IPS-18a (cell line): ENCODE results near the gene CDC42BPA.
"Not testable (repeated sequence)": the region's sequence is repeated elsewhere in the genome, so short reads cannot be mapped to it uniquely, and the experiment has no call there.

Experiments
- H3K27ac ChIP-seq: one replicate; pipeline ENCODE4 v1.5.1; 2013; ENCODE audit warnings: low read length
- H3K27me3 ChIP-seq: one replicate; pipeline ENCODE4 v1.6.1; 2013; ENCODE audit warnings: mild to moderate bottlenecking, low read length; ENCODE audit not compliant: control insufficient read depth, insufficient read depth
- H3K36me3 ChIP-seq: one replicate; pipeline ENCODE4 v1.6.1; 2013; ENCODE audit warnings: low read depth, low read length; ENCODE audit not compliant: control insufficient read depth
- H3K4me1 ChIP-seq: one replicate; pipeline ENCODE4 v1.6.1; 2013; ENCODE audit warnings: low read depth, low read length; ENCODE audit not compliant: control insufficient read depth
- H3K4me3 ChIP-seq: one replicate; pipeline ENCODE4 v1.5.1; 2013; ENCODE audit warnings: low read length
- H3K9ac ChIP-seq: one replicate; pipeline ENCODE4 v1.6.1; 2013; ENCODE audit warnings: mild to moderate bottlenecking, low read length, moderate library complexity
- H3K9me3 ChIP-seq: one replicate; pipeline ENCODE4 v1.6.1; 2013; ENCODE audit warnings: low read depth, low read length; ENCODE audit not compliant: control insufficient read depth

Gene CDC42BPA

GRCh38 chr1:227353186-227353585, 34.9 kb upstream of the CDC42BPA start:
- Histone ChIP-seq H3K4me3 (no peak overlapping the region), H3K9me3 (no peaks in the 10 kb centered on the region), H3K9ac (no peak overlapping the region), H3K27ac (no peak overlapping the region), H3K4me1 (peaks cover 27% of the 10 kb centered on the region), H3K27me3 (no peaks in the 10 kb centered on the region), H3K36me3 (no peaks in the 10 kb centered on the region)

- not testable (repeated sequence) for H3K27ac ChIP-seq, H3K9me3 ChIP-seq, H3K36me3 ChIP-seq, H3K9ac ChIP-seq, H3K4me3 ChIP-seq, H3K27me3 ChIP-seq
- H3K4me1 ChIP-seq = peaks cover 19% of the 10 kb centered on the region
These were observed 33.9 kb upstream of the CDC42BPA start for GRCh38 chr1:227352164-227352563.

- Histone ChIP-seq H3K9ac (no peak overlapping the region), H3K27ac (no peak overlapping the region), H3K9me3 (no peaks in the 10 kb centered on the region), H3K36me3 (no peaks in the 10 kb centered on the region), H3K4me3 (no peak overlapping the region), H3K4me1 (peaks cover 12% of the 10 kb centered on the region), H3K27me3 (no peaks in the 10 kb centered on the region)
These were observed 33.2 kb upstream of the CDC42BPA start for GRCh38 chr1:227351443-227351842.

- Histone ChIP-seq H3K4me3 (no peak overlapping the region), H3K9me3 (no peaks in the 10 kb centered on the region), H3K27me3 (no peaks in the 10 kb centered on the region), H3K27ac (no peak overlapping the region), H3K36me3 (no peaks in the 10 kb centered on the region), H3K9ac (no peak overlapping the region), H3K4me1 (peaks cover 11% of the 10 kb centered on the region)
These were observed 31.7 kb upstream of the CDC42BPA start for GRCh38 chr1:227349967-227350366.

- Histone ChIP-seq H3K4me1 (no peaks in the 10 kb centered on the region), H3K27me3 (no peaks in the 10 kb centered on the region), H3K9me3 (no peaks in the 10 kb centered on the region), H3K27ac (no peak overlapping the region), H3K36me3 (no peaks in the 10 kb centered on the region), H3K9ac (no peak overlapping the region), H3K4me3 (no peak overlapping the region)
These were observed 25.6 kb upstream of the CDC42BPA start for GRCh38 chr1:227343727-227344551.

GRCh38 chr1:227343206-227343605, 24.9 kb upstream of the CDC42BPA start:
- Histone ChIP-seq H3K9ac (no peak overlapping the region), H3K4me3 (no peak overlapping the region), H3K27ac (no peak overlapping the region), H3K9me3 (no peaks in the 10 kb centered on the region), H3K27me3 (no peaks in the 10 kb centered on the region), H3K4me1 (no peaks in the 10 kb centered on the region), H3K36me3 (no peaks in the 10 kb centered on the region)

GRCh38 chr1:227342075-227342829, 24.0 kb upstream of the CDC42BPA start:
- H3K27ac ChIP-seq = no peak overlapping the region
- no peaks in the 10 kb centered on the region for H3K36me3 ChIP-seq
- H3K4me3 ChIP-seq = no peak overlapping the region
- H3K4me1 ChIP-seq = no peaks in the 10 kb centered on the region
- H3K9ac ChIP-seq = no peak overlapping the region
- no peaks in the 10 kb centered on the region for H3K27me3 ChIP-seq
- H3K9me3 ChIP-seq = no peaks in the 10 kb centered on the region

GRCh38 chr1:227336136-227336535, 17.8 kb upstream of the CDC42BPA start:
- not testable (repeated sequence) for H3K27me3 ChIP-seq, H3K4me1 ChIP-seq, H3K36me3 ChIP-seq, H3K27ac ChIP-seq, H3K9ac ChIP-seq, H3K4me3 ChIP-seq
- peaks cover 10% of the 10 kb centered on the region for H3K9me3 ChIP-seq

- H3K27ac ChIP-seq = no peak overlapping the region
- no peaks in the 10 kb centered on the region for H3K4me1 ChIP-seq
- no peak overlapping the region for H3K9ac ChIP-seq
These were observed 17.1 kb upstream of the CDC42BPA start for GRCh38 chr1:227335242-227336020.

GRCh38 chr1:227333423-227333822, 15.1 kb upstream of the CDC42BPA start:
- H3K4me3 ChIP-seq = no peak overlapping the region
- no peak overlapping the region for H3K27ac ChIP-seq
- peaks cover 10% of the 10 kb centered on the region for H3K9me3 ChIP-seq
- H3K27me3 ChIP-seq = no peaks in the 10 kb centered on the region
- H3K36me3 ChIP-seq = no peaks in the 10 kb centered on the region
- no peak overlapping the region for H3K9ac ChIP-seq
- H3K4me1 ChIP-seq = no peaks in the 10 kb centered on the region

More at GRCh38 chr1:227335242-227336020, 17.1 kb upstream of the CDC42BPA start:
- no peak overlapping the region for H3K4me3 ChIP-seq
- no peaks in the 10 kb centered on the region for H3K36me3 ChIP-seq
- H3K9me3 ChIP-seq = peaks cover 10% of the 10 kb centered on the region
- no peaks in the 10 kb centered on the region for H3K27me3 ChIP-seq

GRCh38 chr1:227330279-227331076, 12.2 kb upstream of the CDC42BPA start:
- H3K27ac ChIP-seq = no peak overlapping the region
- no peak overlapping the region for H3K4me3 ChIP-seq
- no peaks in the 10 kb centered on the region for H3K4me1 ChIP-seq
- peaks cover 10% of the 10 kb centered on the region for H3K9me3 ChIP-seq
- no peaks in the 10 kb centered on the region for H3K36me3 ChIP-seq
- no peak overlapping the region for H3K9ac ChIP-seq
- H3K27me3 ChIP-seq = no peaks in the 10 kb centered on the region
